GM19239 (cell line): Measurements from ENCODE around the gene PPP6R1.
"Not testable (repeated sequence)": the region's sequence is repeated elsewhere in the genome, so short reads cannot be mapped to it uniquely, and the experiment has no call there.

ENCODE experiments used
- DNase-seq: peaks from one replicate; pipeline ENCODE4 v3.0.0; 2011; ENCODE audit warnings: low spot score; ENCODE audit not compliant: insufficient read length
- FAIRE-seq: peaks from 2 replicates; lab custom pipeline; 2011; peaks lifted over from hg19 to GRCh38; lab: Jason Lieb, UNC

The PPP6R1 gene

DNA sequence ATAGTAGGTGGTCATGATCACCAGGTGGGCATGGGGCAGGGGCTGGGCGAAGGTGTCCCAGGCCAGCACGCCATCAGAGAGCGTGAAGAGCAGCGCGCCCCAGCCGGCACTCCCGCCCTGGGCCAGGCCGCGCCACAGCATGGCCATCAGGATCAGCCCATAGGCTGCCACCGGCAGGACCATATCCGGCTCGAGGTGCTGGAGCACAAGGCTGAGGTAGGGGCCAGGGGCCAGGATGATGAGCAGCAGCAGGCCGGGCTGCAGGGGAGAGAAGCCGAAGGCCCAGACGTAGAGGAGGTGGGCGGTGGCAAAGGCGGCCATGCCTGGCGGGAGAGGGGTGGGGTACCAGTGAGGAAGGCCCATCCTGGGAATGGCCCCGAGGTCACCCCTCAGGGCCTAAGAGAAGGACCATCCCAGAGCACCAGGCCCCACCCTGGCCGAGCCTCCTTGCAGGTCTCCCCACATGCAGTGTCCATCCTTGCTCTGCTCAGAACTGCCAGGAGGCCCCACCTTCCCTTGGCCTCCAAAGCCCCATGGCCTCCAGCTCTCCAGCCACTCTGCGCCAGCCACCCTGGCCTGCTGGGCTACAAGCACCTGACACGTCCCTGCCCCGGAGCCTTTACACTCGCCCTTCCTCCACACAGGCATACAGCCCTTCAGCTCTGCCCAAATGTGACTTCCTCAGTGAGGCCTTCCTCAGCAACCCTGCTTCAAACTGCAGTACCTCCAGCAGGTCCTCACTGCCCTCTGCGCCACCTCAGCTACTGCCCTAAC, 31.4 kb downstream of the PPP6R1 start:
- no peak for FAIRE-seq

DNA sequence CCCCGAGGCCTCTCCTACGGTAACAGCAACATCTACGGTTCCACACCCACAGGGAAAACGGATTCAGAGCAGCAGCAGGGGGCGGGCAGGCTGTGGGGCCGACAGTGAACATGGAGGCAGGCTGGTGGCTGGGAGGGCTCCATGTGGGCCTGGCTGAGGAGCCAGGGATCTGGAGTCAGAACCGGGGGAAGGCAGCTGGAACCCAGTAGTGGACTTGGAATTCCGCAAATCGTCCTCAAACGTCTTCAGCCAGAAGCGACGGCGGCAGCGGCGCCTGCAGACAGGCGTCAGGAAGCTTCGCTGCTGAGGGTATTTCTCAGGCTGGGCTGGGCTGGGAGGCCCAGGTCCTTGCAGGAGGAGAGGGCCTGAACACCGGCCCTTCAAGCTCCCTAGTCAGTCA, 32.0 kb downstream of the PPP6R1 start:
- DNase-seq (no peak), FAIRE-seq (no peak)

More for the DNA sequence above, 31.4 kb downstream of the PPP6R1 start:
- DNase-seq = no peak

DNA sequence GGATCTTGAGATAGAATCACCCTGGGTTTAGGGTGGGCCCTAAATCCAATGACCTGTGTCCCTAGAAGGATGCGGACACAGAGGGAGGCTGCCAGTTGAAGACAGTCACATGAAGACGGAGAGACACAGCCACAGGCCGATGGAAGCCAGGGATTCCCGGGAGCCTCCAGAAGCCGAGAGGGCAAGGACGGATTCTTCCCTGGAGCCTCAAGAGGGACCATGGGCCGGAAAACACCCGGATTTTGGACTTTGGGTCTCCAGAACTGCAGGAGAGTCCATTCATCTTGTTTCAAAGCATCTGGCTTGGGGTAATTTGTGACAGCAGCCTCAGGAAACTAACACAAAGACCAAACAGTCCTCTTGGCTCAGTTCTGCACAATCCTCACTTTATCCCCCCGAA, 32.5 kb downstream of the PPP6R1 start:
- FAIRE-seq (no peak), DNase-seq (no peak)

DNA sequence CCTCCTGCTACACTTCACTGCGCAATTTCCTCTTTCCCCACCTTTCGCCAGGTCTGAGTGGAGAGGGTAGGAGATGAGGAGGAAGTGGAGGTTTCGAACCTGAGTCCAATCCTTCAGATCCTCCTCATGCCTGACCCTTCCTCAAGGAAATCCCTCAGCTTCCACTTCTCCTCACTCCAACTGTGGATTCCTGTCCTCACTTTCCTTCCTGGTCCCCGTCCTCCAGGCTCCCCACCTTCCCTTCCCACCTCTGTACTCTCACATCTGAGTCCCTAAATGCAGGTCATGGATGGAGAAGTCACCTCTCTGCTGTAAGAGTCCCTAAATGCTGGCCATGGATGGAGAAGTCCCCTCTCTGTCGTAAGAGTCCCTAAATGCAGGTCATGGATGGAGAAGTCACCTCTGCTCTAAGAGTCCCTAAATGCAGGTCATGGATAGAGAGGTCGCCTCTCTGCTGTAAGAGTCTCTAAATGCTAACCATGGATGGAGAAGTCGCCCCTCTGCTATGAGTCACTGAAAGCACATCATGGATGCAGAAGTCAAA, 33.3 kb downstream of the PPP6R1 start:
- DNase-seq (no peak), FAIRE-seq (no peak)

DNA sequence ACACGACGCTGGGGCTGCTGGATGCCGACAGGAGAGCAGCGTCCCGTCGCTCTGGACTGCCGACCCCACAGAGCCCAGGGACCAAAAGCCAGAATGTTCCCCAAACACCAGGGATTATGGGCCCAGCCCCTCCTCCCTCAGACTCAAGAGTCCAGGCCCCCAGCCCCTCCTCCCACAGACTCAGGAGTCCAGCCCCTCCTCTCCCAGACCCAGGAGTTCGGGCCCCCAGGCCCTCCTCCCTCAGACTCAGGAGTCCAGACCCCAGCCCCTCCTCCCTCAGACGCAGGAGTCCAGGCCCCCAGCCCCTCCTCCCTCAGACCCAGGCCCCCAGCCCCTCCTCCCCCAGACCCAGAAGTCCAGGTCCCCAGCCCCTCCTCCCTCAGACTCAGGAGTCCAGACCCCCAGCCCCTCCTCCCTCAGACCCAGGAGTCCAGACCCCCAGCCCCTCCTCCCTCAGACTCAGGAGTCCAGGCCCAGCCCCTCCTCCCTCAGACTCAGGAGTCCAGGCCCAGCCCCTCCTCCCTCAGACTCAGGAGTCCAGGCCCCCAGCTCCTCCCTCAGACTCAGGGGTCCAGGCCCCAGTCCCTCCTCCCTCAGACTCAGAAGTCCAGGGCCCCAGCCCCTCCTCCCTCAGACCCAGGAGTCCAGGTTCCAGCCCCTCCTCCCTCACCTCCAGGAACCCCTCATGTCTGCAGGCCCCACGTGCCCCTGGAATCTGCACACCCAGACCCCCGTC, 34.0 kb downstream of the PPP6R1 start:
- FAIRE-seq, DNase-seq: not testable (repeated sequence)

DNA sequence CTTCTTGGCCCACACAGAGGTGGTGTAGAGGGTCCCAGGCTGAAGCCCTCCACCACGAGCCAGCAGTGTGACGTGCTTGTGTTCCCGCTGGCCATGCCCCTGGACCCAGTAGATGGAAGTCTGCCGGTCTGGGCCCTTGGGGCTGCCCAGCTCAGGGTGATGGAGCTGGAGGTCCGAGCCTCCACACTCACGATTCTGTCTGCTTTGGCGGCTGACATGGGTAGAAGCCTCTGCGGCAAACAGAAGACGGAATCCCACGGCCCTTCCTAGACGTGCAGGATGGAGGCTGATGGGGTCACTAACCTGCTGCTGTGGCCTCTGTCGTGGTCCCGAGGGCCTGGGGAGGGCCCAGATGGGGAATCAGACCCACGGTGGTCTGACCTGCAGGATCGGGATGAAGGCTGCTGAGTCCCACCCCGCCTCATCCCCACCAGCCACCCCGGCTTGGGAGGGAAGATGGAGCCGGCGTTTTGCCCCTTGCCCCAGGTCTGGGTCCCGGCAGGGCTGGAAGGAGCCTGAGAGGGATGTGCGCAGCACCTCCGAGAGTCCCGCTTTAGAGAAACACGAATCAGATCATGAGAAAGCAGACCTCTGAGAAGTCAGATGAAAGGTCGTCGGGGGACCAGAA, 34.7 kb downstream of the PPP6R1 start:
- no peak for FAIRE-seq
- no peak for DNase-seq

DNA sequence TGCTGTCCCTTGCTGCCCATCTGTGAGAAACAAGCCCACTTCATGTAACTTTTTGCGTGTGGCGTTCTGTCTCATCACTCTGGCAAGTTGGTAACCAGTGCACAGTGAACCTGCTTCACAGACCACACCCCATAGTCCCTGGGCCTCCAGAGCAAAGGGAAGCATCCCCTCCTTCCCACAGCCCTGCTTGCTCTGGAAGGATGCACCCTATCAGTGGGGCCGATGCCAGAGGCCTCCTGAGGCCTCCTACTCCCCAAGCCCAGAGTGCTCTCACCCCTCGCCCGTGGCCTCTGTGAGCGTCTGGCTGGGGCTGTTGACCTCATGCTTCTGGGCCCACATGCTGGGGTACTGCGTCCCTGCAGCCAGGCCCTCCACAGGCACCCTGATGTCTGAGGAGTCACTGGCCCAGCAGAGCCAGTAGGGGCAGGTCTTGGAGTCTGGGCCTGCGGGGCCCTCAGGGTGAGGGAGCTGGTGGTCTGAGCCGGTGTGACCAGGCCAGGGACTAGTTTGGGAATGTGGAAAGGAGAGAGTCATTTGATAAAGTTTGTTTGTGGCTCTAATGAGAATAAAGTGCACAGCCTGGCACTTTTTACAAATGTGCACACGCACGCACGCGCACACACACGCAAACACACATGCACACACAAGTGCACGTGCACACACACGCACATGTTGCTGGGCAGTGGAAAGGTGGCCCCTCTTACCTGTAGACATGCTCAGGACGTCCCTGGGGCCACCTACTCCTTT, 35.4 kb downstream of the PPP6R1 start:
- FAIRE-seq = no peak

DNA sequence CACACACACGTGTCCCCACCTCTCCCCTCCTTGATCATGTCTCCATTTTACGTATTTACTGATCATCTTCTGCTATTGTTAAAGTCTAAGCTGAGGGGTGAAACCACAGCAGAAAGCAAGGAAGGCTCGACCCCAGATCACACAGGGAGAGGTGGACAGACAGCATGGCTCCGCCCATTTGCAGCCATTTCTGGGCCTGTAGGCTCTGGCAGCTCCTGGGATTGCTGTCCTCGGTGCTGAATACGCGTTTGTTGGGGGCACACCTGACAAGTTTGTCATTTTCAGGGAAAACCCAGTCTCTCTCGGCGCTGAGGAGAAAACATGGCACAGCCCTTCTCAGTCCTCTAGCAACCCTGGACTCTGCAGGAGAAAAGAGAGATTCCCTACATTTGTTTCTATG, 38.3 kb downstream of the PPP6R1 start:
- DNase-seq (no peak), FAIRE-seq (no peak)

More for the DNA sequence above, 35.4 kb downstream of the PPP6R1 start:
- no peak for DNase-seq

DNA sequence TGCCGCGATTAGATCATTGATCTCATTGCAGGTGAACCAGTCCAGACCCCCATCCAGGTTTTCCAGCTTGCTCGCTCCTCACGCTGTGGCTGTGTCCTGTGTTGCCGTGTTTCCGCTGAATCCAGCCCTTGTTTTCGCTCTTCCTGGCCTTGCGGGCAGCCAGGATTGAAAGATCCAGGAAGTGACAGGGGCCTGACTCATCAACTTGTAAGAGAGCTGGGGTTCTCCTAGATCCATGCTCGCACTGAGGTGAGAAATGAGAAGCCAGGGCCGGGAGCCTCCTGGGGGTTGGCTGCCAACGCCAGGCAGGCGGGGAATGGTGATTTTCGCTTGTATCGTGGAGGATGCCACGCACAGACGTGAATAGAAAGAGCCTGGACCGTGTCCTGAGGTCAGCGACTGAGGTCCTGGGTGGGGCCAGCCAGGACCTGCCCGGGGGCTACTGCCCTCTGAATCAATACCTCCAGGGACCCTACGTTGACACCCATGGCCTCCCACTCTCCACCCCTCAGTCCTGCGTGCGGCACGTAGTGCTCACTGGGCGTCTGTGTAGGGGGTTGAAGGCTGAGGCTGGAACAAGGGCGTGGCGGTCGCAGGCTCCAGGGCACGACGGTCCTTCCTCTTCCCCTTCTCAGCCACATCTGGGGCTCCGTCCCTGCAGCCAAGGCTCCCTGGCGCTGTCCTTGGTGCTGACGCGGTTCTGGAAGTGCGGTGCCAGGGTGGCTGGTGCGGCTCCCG, 42.2 kb downstream of the PPP6R1 start:
- DNase-seq = no peak
- FAIRE-seq = no peak

DNA sequence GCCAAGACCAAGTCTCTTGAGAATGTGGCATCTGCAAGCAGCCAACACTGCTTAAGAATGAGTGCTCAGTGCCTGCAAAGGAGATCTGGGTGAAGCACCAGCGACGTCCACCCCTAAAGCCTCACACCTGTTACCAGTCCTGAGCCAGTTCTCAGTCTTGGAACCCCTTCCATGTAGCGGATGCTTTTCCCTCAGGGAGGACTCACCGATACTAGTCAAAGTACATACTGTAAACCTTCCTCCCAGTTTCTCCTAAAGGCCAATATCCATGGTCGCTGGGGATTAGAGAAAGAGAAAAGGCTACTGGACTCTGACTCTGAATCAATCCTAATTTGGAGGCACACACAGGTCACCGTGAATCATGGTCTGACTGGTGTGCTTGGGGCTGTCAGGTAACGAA, 45.3 kb downstream of the PPP6R1 start:
- no peak for FAIRE-seq
- DNase-seq = no peak

DNA sequence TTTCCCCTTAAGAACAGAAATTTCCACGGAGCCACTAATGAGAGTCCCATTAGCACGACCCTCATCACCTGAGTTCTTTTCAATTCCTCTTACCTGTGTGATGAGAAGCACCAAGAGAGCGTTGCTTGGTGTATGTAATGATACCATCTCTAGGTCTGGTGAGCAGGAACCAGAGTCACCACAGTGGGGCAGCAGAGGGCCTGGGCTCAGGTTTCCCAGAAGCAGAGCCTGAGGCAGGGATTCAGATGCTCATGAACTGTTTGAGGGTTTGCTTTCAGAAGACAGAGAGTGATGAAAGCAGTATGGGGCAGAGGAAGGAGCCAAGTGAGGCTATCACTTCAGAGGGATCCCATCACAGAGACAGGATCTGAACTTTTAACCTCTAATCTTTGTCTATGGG, 46.4 kb downstream of the PPP6R1 start:
- FAIRE-seq (no peak), DNase-seq (no peak)

DNA sequence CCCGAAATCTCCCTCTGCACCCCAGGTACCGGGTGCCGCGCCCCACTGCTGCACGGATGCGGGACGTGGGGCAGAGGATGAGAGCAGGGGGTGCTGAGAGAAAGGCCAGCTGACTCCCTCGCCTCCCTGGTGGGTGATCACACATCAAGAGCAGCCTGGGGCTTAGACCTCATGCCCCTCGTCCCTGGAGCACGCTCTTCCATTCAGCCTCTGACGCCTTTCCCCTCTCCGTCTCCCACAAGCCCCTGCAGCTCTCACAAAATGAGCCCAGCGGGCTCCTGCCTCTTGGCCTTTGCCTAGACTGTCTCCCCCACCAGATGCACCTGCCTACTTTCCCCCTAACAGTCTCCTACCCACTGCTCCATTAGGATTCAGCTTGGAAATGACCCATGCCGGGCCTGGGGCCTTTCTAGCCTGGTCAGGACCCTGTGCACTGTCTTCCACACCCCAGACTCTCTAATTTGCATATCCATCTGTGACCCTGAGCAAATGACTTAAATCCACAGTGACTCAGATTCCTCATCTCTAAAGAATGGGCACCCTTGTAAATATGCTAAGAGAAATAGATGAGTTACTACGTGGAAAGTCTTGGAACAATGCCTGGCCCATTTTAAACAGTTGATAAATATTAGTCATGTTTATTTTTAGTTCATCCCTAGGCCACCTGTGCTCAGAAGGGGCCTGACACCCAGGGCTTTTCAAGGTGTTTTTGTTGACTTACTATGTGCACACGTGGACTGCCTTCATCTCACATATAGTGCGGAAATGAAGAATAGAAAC, 48.9 kb downstream of the PPP6R1 start:
- DNase-seq (no peak), FAIRE-seq (no peak)

DNA sequence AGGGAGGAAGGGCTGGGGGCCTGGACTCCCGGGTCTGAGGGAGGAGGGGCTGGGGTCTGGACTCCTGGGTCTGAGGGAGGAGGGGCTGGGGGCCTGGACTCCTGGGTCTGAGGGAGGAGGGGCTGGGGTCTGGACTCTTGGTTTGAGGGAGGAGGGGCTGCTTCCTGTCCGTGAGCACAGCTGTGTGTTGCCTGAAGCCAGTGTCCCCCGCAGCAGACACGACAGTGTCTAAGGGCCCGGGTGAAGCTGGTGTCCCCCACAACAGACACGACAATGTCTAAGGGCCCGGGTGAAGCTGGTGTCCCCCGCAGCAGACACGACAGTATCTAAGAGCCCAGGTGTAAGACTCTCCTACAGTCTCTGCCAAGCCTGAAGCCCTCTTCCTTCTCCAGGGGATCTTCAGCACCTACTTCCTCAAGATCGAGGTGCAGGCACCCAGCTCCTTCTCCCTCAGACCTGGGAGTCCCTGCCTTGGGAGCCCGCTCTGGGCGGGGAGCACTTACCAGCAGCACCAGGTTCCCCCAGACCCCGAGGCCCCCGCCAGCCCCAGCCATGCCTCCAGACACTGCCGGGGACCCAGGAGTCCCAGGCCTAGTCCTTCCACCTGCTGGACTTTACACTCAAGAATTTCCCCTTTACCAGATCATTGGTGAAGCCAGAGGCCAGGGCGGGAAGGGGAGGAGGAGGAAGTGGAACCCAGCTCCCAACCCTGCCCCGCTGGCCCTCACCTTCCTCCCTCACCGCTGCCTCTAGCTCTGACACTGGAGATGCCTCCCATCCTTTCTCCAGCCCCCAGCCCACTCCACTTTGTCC, 49.7 kb downstream of the PPP6R1 start, which contains the start of gene PTPRH:
PTPRH (minus strand) TSS at position 622 of the 813 bp plus-strand sequence; CDS start at position 554, 68 bp downstream.
- DNase-seq = no peak
- no peak for FAIRE-seq

DNA sequence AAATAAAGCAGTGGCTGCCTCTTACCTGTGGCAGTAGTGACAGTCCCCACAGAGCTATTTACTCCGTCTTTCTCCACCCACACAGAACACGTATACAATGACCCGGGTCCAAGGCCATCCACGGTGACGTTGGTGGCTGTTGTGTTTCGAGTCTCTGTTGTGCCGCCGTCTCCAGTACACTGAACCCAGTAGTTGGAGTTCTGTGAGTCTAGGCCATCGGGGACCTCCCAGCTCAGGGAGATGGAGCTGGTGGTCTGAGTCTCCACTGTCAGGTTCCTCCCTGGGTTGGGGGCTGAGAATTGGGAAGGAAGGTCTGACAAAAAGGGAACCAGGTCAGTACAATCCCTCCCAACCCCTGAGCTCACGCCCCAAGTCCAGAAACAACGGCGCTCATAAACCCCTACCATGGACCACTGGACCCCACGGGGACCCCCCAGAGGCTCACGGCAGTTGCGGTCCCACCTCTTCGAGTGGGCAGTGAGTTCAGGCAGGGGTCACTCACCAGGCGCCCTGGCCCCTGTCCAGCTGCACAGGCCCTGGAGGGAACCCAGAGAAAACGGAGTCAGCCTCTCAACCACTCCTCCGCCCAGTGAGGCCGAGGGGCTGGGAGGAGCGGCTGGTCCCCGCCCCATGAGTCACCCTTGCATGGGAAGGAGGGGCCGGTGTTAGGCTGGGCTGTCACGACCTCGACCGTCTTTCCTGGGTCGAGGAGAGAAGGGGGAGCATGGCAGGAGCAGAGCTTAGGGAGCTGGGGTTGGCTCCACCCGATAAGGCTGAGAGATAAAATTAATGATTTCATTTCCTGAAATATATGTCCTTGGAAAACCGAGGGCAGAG, 51.9 kb downstream of the PPP6R1 start:
- DNase-seq (no peak), FAIRE-seq (no peak)

DNA sequence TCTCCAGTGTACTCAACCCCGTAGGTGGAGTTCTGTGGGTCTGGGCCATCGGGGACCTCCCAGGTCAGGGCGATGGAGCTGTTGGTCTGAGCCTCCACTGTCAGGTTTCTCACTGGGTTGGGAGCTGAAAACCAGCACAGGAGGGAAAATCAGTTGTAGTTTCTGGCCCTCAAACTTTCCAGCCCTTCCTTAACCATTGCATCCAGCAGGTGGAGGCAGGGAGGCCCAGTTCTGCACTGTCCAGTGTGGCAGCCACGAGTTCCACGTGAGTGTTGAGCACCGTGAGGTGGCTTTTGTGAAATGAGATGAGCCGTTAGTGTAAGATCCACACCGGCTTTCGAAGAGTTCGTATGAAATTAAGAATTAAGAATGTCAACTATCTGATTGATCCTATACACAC, 56.6 kb downstream of the PPP6R1 start:
- not testable (repeated sequence) for FAIRE-seq

DNA sequence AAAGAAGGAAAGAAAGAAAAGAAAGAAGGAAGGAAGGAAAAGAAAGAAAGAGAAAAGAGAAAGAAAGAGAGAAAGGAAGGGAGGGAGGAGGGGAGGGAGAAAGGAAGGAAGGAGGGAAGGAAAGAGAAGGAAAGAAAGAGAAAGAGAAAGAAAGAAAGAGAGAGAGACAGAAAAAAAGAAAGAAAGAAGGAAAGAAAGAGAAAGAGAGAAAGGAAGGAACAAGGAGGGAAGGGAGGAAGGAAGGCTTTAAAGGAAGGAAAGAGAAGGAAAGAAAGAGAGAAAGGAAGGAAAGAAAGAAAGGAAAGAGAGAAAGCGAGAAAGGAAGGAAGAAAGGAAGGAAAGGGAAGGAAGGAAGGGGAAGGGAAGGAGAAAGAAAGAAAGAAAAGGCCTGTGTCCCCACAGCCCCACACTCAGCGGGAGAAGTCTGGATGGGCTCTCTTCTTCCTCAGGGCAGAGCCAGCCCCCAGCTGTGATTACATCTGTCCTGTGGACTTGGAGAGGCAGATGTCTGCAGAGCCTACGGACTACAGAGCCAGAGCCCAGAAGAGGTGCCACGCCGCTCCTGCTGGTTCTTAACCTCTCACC, 59.1 kb downstream of the PPP6R1 start:
- no peak for FAIRE-seq
- DNase-seq = no peak

More for the DNA sequence above, 56.6 kb downstream of the PPP6R1 start:
- DNase-seq = not testable (repeated sequence)

DNA sequence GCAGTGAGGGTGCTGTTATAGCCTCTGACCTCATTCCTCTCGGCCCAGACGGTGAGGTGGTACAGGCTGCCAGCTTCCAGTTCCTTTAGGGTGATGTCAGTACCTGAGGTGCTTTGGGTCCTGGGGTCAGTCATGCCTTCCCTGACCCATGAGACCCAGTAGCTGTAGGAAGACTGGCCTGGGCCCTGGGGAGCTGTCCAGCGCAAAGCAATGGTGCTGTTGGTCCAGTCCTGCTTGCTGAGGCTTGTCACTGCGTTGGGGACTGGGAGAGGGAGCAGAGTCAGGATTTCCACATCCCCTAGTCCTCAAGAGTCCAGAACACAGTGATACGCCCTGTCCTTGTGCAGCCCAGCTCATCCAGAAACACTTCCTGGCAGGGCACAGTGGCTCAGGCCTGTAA, 60.2 kb downstream of the PPP6R1 start:
- no peak for DNase-seq
- FAIRE-seq = no peak
